ENCODE results near the gene CCDC88A. TPM values are rescaled to one million over a fixed set of nuclear protein-coding genes. Genes with fewer than 3 reads are reported as not detected.

CCDC88A gene
- total RNA-seq, 1 donor from 2014 or later: 51.8 TPM

Other genes with a start within 250 kb of the CCDC88A start
- gene CLHC1, start 187.6 kb downstream of the CCDC88A start, total RNA-seq: 1.9 and 22.3 TPM in 2 replicates
- gene RPS27A, start 187.2 kb downstream of the CCDC88A start, total RNA-seq: 618 and 1,001 TPM in 2 replicates
- 45.5 and 47.6 TPM in 2 replicates for gene MTIF2, start 150.6 kb downstream of the CCDC88A start, total RNA-seq
- 24.3 and 47.3 TPM in 2 replicates for gene CFAP36, start 99.9 kb upstream of the CCDC88A start, total RNA-seq
- gene PPP4R3B, start 197.8 kb upstream of the CCDC88A start, total RNA-seq: 38.2 and 74.5 TPM in 2 replicates

Measured in renal cortical epithelial cell (primary cell).